H9 (cell line): ENCODE measurements around the gene FAM177A1. TPM values are rescaled to one million over a fixed set of nuclear protein-coding genes. Genes with fewer than 3 reads are reported as not detected.

Source experiments
- DNase-seq: peaks from one replicate; pipeline ENCODE4 v3.0.0-alpha.2; 2017
- H2AFZ ChIP-seq: one replicate; pipeline ENCODE4 v1.6.1; 2013; ENCODE audit warnings: mild to moderate bottlenecking, low read length, control low read depth, moderate library complexity
- H2AK5ac ChIP-seq: 2 replicates; pipeline ENCODE4 v1.6.1; 2013; ENCODE audit warnings: low read length, control low read depth, mixed read lengths; ENCODE audit not compliant: insufficient read length
- H2BK120ac ChIP-seq: one replicate; pipeline ENCODE4 v1.6.1; 2013; ENCODE audit warnings: low read depth, mild to moderate bottlenecking, low read length, control low read depth, inconsistent platforms; ENCODE audit not compliant: poor library complexity, severe bottlenecking
- H2BK12ac ChIP-seq: 2 replicates; pipeline ENCODE4 v1.6.1; 2013; ENCODE audit warnings: low read length, control low read depth, mixed read lengths, low read depth; ENCODE audit not compliant: insufficient read length
- H2BK15ac ChIP-seq: 2 replicates; pipeline ENCODE4 v1.6.1; 2013; ENCODE audit warnings: low read depth, low read length, control low read depth
- H2BK20ac ChIP-seq: one replicate; pipeline ENCODE4 v1.6.1; 2013; ENCODE audit warnings: low read depth, mild to moderate bottlenecking, low read length, control low read depth, inconsistent platforms; ENCODE audit not compliant: poor library complexity, severe bottlenecking
- H2BK5ac ChIP-seq: 2 replicates; pipeline ENCODE4 v1.6.1; 2013; ENCODE audit warnings: low read length, control low read depth, mixed read lengths; ENCODE audit not compliant: insufficient read length
- H3K14ac ChIP-seq: 2 replicates; pipeline ENCODE4 v1.6.1; 2013; ENCODE audit warnings: low read length, control low read depth; ENCODE audit not compliant: insufficient read depth
- H3K18ac ChIP-seq: 2 replicates; pipeline ENCODE4 v1.6.1; 2013; ENCODE audit warnings: low read depth, mild to moderate bottlenecking, mixed read lengths, low read length, control low read depth; ENCODE audit not compliant: insufficient read length
- H3K23ac ChIP-seq: 2 replicates; pipeline ENCODE4 v1.6.1; 2013; ENCODE audit warnings: low read length, control low read depth, mixed read lengths, low read depth; ENCODE audit not compliant: insufficient read length
- H3K23me2 ChIP-seq: 2 replicates; pipeline ENCODE4 v1.6.1; 2013; ENCODE audit warnings: low read depth, mild to moderate bottlenecking, mixed read lengths, low read length, control low read depth; ENCODE audit not compliant: insufficient read length, poor library complexity, severe bottlenecking
- H3K27ac ChIP-seq: 2 replicates; pipeline ENCODE4 v1.5.1; 2013; ENCODE audit warnings: low read length, control low read depth, mixed read lengths, low read depth; ENCODE audit not compliant: insufficient read length
- H3K27me3 ChIP-seq: 2 replicates; pipeline ENCODE4 v1.6.1; 2013; ENCODE audit warnings: low read length, control low read depth, inconsistent platforms; ENCODE audit not compliant: insufficient read depth
- H3K4ac ChIP-seq: 2 replicates; pipeline ENCODE4 v1.6.1; 2013; ENCODE audit warnings: low read depth, mild to moderate bottlenecking, control low read depth, inconsistent platforms, low read length, moderate library complexity
- H3K4me1 ChIP-seq: 2 replicates; pipeline ENCODE4 v1.6.1; 2013; ENCODE audit warnings: low read length, control low read depth, inconsistent platforms; ENCODE audit not compliant: insufficient read depth
- H3K4me2 ChIP-seq: 2 replicates; pipeline ENCODE4 v1.6.1; 2013; ENCODE audit warnings: low read length, control low read depth, mixed read lengths; ENCODE audit not compliant: insufficient read length, insufficient read depth
- H3K56ac ChIP-seq: 2 replicates; pipeline ENCODE4 v1.6.1; 2013; ENCODE audit warnings: low read depth, mild to moderate bottlenecking, mixed read lengths, low read length, control low read depth; ENCODE audit not compliant: insufficient read length
- H3K79me1 ChIP-seq: 2 replicates; pipeline ENCODE4 v1.6.1; 2013; ENCODE audit warnings: low read depth, mild to moderate bottlenecking, moderate library complexity, low read length, control low read depth, inconsistent platforms; ENCODE audit not compliant: insufficient read depth, poor library complexity, severe bottlenecking
- H3K79me2 ChIP-seq: 2 replicates; pipeline ENCODE4 v1.6.1; 2013; ENCODE audit warnings: low read length, control low read depth, inconsistent platforms; ENCODE audit not compliant: insufficient read depth
- H3K9ac ChIP-seq: 2 replicates; pipeline ENCODE4 v1.6.1; 2013; ENCODE audit warnings: low read length, control low read depth, mixed read lengths; ENCODE audit not compliant: insufficient read length; ENCODE audit errors: extremely low read depth
- H3K9me3 ChIP-seq: one replicate; pipeline ENCODE4 v1.6.1; 2013; ENCODE audit warnings: low read depth, low read length, inconsistent platforms; ENCODE audit not compliant: control insufficient read depth
- H3T11ph ChIP-seq: one replicate; pipeline ENCODE4 v1.6.1; 2013; ENCODE audit warnings: mild to moderate bottlenecking, low read length, control low read depth, inconsistent platforms
- H4K20me1 ChIP-seq: one replicate; pipeline ENCODE4 v1.6.1; 2013; ENCODE audit not compliant: control insufficient read depth, insufficient read length, insufficient read depth
- H4K5ac ChIP-seq: 2 replicates; pipeline ENCODE4 v1.6.1; 2013; ENCODE audit warnings: low read depth, mild to moderate bottlenecking, mixed read lengths, low read length, control low read depth; ENCODE audit not compliant: insufficient read length
- H4K8ac ChIP-seq: replicated peaks from 2 replicates; pipeline ENCODE4 v1.6.1; 2013; ENCODE audit warnings: low read length, control low read depth, mixed read lengths, low read depth; ENCODE audit not compliant: insufficient read length
- H4K91ac ChIP-seq: 2 replicates; pipeline ENCODE4 v1.6.1; 2013; ENCODE audit warnings: low read depth, mild to moderate bottlenecking, moderate library complexity, mixed read lengths, low read length, control low read depth; ENCODE audit not compliant: insufficient read length
- H3K27ac Mint-ChIP-seq, 3 experiments: 2 replicates in 2 of 3; 3 replicates in 1 of 3; pipeline ENCODE4 v1.8.0; 2020 to 2021; ENCODE audit warnings: mixed read lengths in 3 of 3, mild to moderate bottlenecking in 1 of 3, moderate library complexity in 1 of 3
- H3K27me3 Mint-ChIP-seq: 2 replicates; pipeline ENCODE4 v1.8.0; 2021; ENCODE audit warnings: low read depth, mild to moderate bottlenecking, moderate library complexity, mixed read lengths
- H3K36me3 Mint-ChIP-seq, 3 experiments: 2 replicates in 2 of 3; 3 replicates in 1 of 3; pipeline ENCODE4 v1.8.0; 2020 to 2021; ENCODE audit warnings: low read depth in 3 of 3, mixed read lengths in 3 of 3; ENCODE audit not compliant: insufficient read depth in 1 of 3
- H3K4me1 Mint-ChIP-seq, 2 experiments: 2 replicates each; pipeline ENCODE4 v1.8.0; 2020; ENCODE audit warnings: mixed read lengths in 2 of 2
- H3K4me3 Mint-ChIP-seq, 2 experiments: 2 replicates in 1 of 2; 3 replicates in 1 of 2; pipeline ENCODE4 v1.8.0; 2020 to 2021; ENCODE audit warnings: mild to moderate bottlenecking in 2 of 2, mixed read lengths in 2 of 2, moderate library complexity in 1 of 2
- H3K9me3 Mint-ChIP-seq, 2 experiments: 2 replicates in 1 of 2; 3 replicates in 1 of 2; pipeline ENCODE4 v1.8.0; 2020; ENCODE audit warnings: mild to moderate bottlenecking in 2 of 2, mixed read lengths in 2 of 2, moderate library complexity in 1 of 2
- WGBS: extraction: QIAGEN DNeasy Blood & Tissue Kit; methylation state at CpG from one replicate; pipeline ENCODE4 v1.1.7; 2013; ENCODE audit warnings: missing lambda C conversion rate, low lambda C conversion rate, mixed read lengths; ENCODE audit not compliant: insufficient read length; ENCODE audit errors: extremely low coverage; 5-methylcytosine and 5-hydroxymethylcytosine counted together
- total RNA-seq: library from RNA; stranded (reverse); gene quantifications from 2 replicates; pipeline ENCODE4 v1.2.1, GENCODE V29; 2021
- TF ChIP-seq, protein P1 (sequence below): fragments of 200-600 bp; sonication (generic); conservative IDR thresholded peaks from 3 replicates; pipeline ENCODE4 v1.8.0; 2021; ENCODE audit warnings: antibody characterized with exemption, mild to moderate bottlenecking

The FAM177A1 gene
- total RNA-seq, 1 experiment from 2014 or later = 43.1 TPM

DNA sequence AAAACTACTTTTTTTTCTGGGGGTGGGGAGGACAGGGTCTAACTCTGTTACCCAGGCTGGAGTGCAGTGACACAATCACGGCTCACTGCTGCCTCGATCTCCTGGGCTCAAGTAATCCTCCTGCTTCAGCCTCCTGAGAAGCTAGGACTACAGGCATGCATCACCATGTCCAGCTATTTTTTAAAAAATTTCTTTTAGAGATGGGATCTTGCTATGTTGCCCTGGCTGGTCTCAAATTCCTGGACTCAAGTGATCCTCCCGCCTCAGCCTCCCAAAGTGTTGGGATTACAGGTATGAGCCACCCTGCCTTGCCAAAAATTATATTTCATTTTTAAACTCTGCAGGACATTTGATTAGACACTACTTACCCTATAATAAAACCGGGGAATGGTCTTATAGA lies 70.2 kb downstream of the FAM177A1 start:
- no peak overlapping the region for H3K56ac ChIP-seq
- Mint-ChIP-seq H3K36me3 (peaks cover 34 to 77% (median 67%) of the 10 kb centered on the region in 3 experiments), H3K27ac (no peak overlapping the region), H3K9me3 (peaks cover 9 to 10% of the 10 kb centered on the region in 2 experiments), H3K27me3 (no peaks in the 10 kb centered on the region), H3K4me1 (peaks cover 22 to 23% of the 10 kb centered on the region in 2 experiments), H3K4me3 (no peak overlapping the region)
- H3K23me2 ChIP-seq = peaks cover 2% of the 10 kb centered on the region
- H2AFZ ChIP-seq = no peak overlapping the region
- no peak overlapping the region for H3K18ac ChIP-seq
- no peak overlapping the region for H3K4me2 ChIP-seq
- H4K91ac ChIP-seq = no peak overlapping the region
- H3K9me3 ChIP-seq = no peaks in the 10 kb centered on the region
- whole genome bisulfite sequencing = no CpG with 5 or more reads among the region's 4 CpGs
- no peaks in the 10 kb centered on the region for H3K27me3 ChIP-seq
- H2AK5ac ChIP-seq = no peak overlapping the region
- no peak overlapping the region for H4K8ac ChIP-seq
- H3K23ac ChIP-seq = no peak overlapping the region
- no peak overlapping the region for H2BK20ac ChIP-seq
- H3K9ac ChIP-seq = no peak overlapping the region
- H3K14ac ChIP-seq = no peak overlapping the region
- no peaks in the 10 kb centered on the region for H3K79me2 ChIP-seq
- no peak overlapping the region for H3K27ac ChIP-seq
- H4K5ac ChIP-seq = no peak overlapping the region
- H3K79me1 ChIP-seq = no peaks in the 10 kb centered on the region
- H2BK12ac ChIP-seq = no peak overlapping the region
- TF ChIP-seq, protein P1, sequence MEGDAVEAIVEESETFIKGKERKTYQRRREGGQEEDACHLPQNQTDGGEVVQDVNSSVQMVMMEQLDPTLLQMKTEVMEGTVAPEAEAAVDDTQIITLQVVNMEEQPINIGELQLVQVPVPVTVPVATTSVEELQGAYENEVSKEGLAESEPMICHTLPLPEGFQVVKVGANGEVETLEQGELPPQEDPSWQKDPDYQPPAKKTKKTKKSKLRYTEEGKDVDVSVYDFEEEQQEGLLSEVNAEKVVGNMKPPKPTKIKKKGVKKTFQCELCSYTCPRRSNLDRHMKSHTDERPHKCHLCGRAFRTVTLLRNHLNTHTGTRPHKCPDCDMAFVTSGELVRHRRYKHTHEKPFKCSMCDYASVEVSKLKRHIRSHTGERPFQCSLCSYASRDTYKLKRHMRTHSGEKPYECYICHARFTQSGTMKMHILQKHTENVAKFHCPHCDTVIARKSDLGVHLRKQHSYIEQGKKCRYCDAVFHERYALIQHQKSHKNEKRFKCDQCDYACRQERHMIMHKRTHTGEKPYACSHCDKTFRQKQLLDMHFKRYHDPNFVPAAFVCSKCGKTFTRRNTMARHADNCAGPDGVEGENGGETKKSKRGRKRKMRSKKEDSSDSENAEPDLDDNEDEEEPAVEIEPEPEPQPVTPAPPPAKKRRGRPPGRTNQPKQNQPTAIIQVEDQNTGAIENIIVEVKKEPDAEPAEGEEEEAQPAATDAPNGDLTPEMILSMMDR = no peak
- no peaks in the 10 kb centered on the region for H4K20me1 ChIP-seq
- no peak overlapping the region for H3K4ac ChIP-seq
- no peaks in the 10 kb centered on the region; the same call in 1 of the 2 replicates for H3K4me1 ChIP-seq
- H2BK15ac ChIP-seq = no peak overlapping the region
- H2BK5ac ChIP-seq = no peak overlapping the region
- H2BK120ac ChIP-seq = no peak overlapping the region
- no peak overlapping the region for H3T11ph ChIP-seq
- no peak for DNase-seq
